ENCODE data around the gene GGCX. TPM values are rescaled to one million over a fixed set of nuclear protein-coding genes. Genes with fewer than 3 reads are reported as not detected.

Gene GGCX
- total and polyA plus RNA-seq, 9 of the 15 experiments (the other 6 are each of a cell fraction or from before 2014, with no cell fraction given): 14.4 to 47.1 (median 28.1) TPM

GRCh38 chr2:85501248-85501647 lies 60.0 kb downstream of the GGCX start (continued):
- TF ChIP-seq, protein P1, sequence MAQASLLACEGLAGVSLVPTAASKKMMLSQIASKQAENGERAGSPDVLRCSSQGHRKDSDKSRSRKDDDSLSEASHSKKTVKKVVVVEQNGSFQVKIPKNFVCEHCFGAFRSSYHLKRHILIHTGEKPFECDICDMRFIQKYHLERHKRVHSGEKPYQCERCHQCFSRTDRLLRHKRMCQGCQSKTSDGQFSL (CRISPR knock-in tag; IDR thresholded peaks at IDR 0.05): no peak
- TF ChIP-seq, protein P1 (tag; IDR thresholded peaks at IDR 0.05): no peak
- no peak for TF ChIP-seq ZNF347 (CRISPR knock-in tag; IDR thresholded peaks at IDR 0.05; ENCODE audit: low read depth)

GRCh38 chr2:85497944-85498630 lies 63.2 kb downstream of the GGCX start:
- no peaks in the 10 kb centered on the region for H3K9me3 ChIP-seq (replicated peaks; ENCODE audit: control insufficient read depth, insufficient read depth, low read depth, low read length)
- peak overlapping the region; percentile 49; the same call in 2 of the 3 replicates for H3K27ac ChIP-seq (ENCODE audit: extremely low read depth, low read depth, low read length)
- peaks cover 25% of the 10 kb centered on the region for H3K79me2 ChIP-seq (ENCODE audit: control insufficient read depth, insufficient read depth, low read length)
- H3K27me3 ChIP-seq (ENCODE audit: control insufficient read depth in 2 of 2, insufficient read depth in 2 of 2, low read length in 2 of 2): no peaks in the 10 kb centered on the region
- peak overlapping the region; percentile 25; the same call in 1 of the 2 replicates for H2AFZ ChIP-seq (ENCODE audit: low read depth, low read length)
- peak overlapping the region; percentile 79; the same call in 1 of the 2 replicates for H3K4me2 ChIP-seq (ENCODE audit: insufficient read depth, low read length)
- no peak overlapping the region for H3K4me3 ChIP-seq
- H4K20me1 ChIP-seq (replicated peaks; ENCODE audit: control insufficient read depth, insufficient read depth, low read length): no peaks in the 10 kb centered on the region
- DNase-seq (ENCODE audit: extremely low read depth in 1 of 4, low spot score in 3 of 4): no peak
- WGBS (ENCODE audit: insufficient coverage, low coverage, missing lambda C conversion rate): 27% methylated on average over 4 of the region's 4 CpGs
- in situ Hi-C loops (cut with MboI): no loop called here
- no TSS peak for BruUV-seq (replicated peaks)
- no peaks in the 10 kb centered on the region for H3K9me1 ChIP-seq (ENCODE audit: control insufficient read depth, insufficient read depth, low read length)
- H3K36me3 ChIP-seq (ENCODE audit: control insufficient read depth, insufficient read depth, low read length): no peaks in the 10 kb centered on the region; the same call in 1 of the 3 replicates
- ChIA-PET CTCF (ENCODE audit: low intra/inter-chr PET ratio) (no interaction called here), POLR2A (interaction anchor here (0.8 to 3.7 kb wide), 5 partner anchors 14 to 52 kb away, joined by 3 to 59 read pairs (median 4); partner anchors contain the start of gene MAT2A)
- no peak for ATAC-seq
- intact Hi-C loops (cut with micrococcal nuclease): loop anchor here (5.0 kb wide), 1 partner anchor 61 kb away; no protein-coding TSS in a partner anchor
- peaks cover 25 to 61% of the 10 kb centered on the region in 2 experiments for H3K4me1 ChIP-seq (replicated peaks in 1 of 2; ENCODE audit: control insufficient read depth in 2 of 2, insufficient read depth in 2 of 2, low read length in 2 of 2)
- FAIRE-seq: no peak
- peak overlapping the region in 1 of 2 experiments; percentile 61; a peak in 2 of 4 replicates for H3K9ac ChIP-seq (ENCODE audit: insufficient read depth in 1 of 2, low read depth in 2 of 2, low read length in 2 of 2)
- TF ChIP-seq E2F3 (CRISPR knock-in tag; IDR thresholded peaks at IDR 0.05): peak; percentile 77; the same call in 1 of the 2 replicates
- TF ChIP-seq ZNF592 (IDR thresholded peaks at IDR 0.05): peak; percentile 99
- peak; percentile 23 for TF ChIP-seq MXD1 (CRISPR knock-in tag; IDR thresholded peaks at IDR 0.05; ENCODE audit: borderline replicate concordance, poor library complexity, severe bottlenecking)
- TF ChIP-seq ZBTB11 (CRISPR knock-in tag; IDR thresholded peaks at IDR 0.05): 0 out of 6 replicates have a peak, but pooled peaks of 1 of the 3 experiments have one; percentile 21
- TF ChIP-seq PHTF2 (CRISPR knock-in tag; IDR thresholded peaks at IDR 0.05): 0 out of 2 replicates have a peak, but pooled peaks have one; percentile 48

Measured in K562 (cell line).